RWPE2 (cell line): Measurements from ENCODE around the gene SLC15A1.

Experiments
- ATAC-seq: fragments of 200-7000 bp; cut with Tn5 transposase; 3 replicates; pipeline ENCODE4 v1.9.1; 2021; ENCODE audit warnings: low read depth
- DNase-seq: peaks from one replicate; pipeline ENCODE4 v3.0.0-alpha.2; 2020; ENCODE audit warnings: low spot score
- H3K27ac ChIP-seq: fragments of 450-650 bp; 2 replicates; pipeline ENCODE4 v1.5.1; 2017; ENCODE audit warnings: mild to moderate bottlenecking; ENCODE audit not compliant: poor library complexity, severe bottlenecking
- H3K27me3 ChIP-seq: fragments of 250-450 bp; sonication (Bioruptor Pico); 2 replicates; pipeline ENCODE4 v1.5.1; 2021; ENCODE audit warnings: mild to moderate bottlenecking, moderate library complexity; ENCODE audit not compliant: insufficient read depth, poor library complexity, severe bottlenecking
- H3K36me3 ChIP-seq: fragments of 250-450 bp; sonication (Bioruptor Pico); 2 replicates; pipeline ENCODE4 v1.5.1; 2020; ENCODE audit warnings: low read depth, mild to moderate bottlenecking, moderate library complexity
- H3K4me1 ChIP-seq: fragments of 250-450 bp; sonication (Bioruptor Pico); 2 replicates; pipeline ENCODE4 v1.5.1; 2021; ENCODE audit warnings: mild to moderate bottlenecking, moderate library complexity; ENCODE audit not compliant: insufficient read depth, poor library complexity, severe bottlenecking
- H3K4me3 ChIP-seq: fragments of 250-450 bp; sonication (Bioruptor Pico); 2 replicates; pipeline ENCODE4 v1.5.1; 2021; ENCODE audit warnings: mild to moderate bottlenecking, moderate library complexity; ENCODE audit not compliant: severe bottlenecking
- H3K9me3 ChIP-seq: fragments of 250-450 bp; sonication (Bioruptor Pico); 2 replicates; pipeline ENCODE4 v1.5.1; 2021; ENCODE audit warnings: mild to moderate bottlenecking, moderate library complexity; ENCODE audit not compliant: severe bottlenecking
- TF ChIP-seq, protein P1 (sequence below): fragments of 450-650 bp; IDR thresholded peaks from one replicate; pipeline ENCODE4 v1.5.1; 2017; ENCODE audit warnings: mild to moderate bottlenecking, moderate library complexity; ENCODE audit not compliant: poor library complexity, severe bottlenecking

Gene SLC15A1

DNA sequence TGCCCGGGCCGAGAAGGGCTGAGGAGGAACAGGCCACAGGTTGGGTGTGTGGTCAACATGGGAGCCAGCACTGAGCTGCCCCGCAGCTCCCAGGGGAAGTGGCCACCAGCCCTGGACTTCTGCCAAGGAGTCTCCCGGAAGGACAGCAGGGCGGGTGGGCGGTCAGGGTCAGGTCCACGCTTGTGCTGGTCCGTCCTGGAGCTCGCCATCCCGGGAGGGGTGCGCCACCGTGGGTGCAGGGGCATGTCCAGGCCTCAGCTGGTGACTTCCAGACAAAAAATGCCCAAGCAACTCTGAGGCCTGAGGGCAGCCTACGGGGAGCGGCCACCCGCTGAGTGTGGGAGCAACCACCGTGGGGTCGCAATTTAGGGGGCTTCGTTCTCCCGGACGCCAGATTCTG, 21.4 kb upstream of the SLC15A1 start:
- Histone ChIP-seq H3K4me3 (no peak overlapping the region), H3K27me3 (no peaks in the 10 kb centered on the region), H3K4me1 (no peaks in the 10 kb centered on the region), H3K9me3 (no peaks in the 10 kb centered on the region), H3K36me3 (no peaks in the 10 kb centered on the region), H3K27ac (no peak overlapping the region)
- DNase-seq (no peak), ATAC-seq (no peak)
- TF ChIP-seq, protein P1, sequence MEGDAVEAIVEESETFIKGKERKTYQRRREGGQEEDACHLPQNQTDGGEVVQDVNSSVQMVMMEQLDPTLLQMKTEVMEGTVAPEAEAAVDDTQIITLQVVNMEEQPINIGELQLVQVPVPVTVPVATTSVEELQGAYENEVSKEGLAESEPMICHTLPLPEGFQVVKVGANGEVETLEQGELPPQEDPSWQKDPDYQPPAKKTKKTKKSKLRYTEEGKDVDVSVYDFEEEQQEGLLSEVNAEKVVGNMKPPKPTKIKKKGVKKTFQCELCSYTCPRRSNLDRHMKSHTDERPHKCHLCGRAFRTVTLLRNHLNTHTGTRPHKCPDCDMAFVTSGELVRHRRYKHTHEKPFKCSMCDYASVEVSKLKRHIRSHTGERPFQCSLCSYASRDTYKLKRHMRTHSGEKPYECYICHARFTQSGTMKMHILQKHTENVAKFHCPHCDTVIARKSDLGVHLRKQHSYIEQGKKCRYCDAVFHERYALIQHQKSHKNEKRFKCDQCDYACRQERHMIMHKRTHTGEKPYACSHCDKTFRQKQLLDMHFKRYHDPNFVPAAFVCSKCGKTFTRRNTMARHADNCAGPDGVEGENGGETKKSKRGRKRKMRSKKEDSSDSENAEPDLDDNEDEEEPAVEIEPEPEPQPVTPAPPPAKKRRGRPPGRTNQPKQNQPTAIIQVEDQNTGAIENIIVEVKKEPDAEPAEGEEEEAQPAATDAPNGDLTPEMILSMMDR: no peak

DNA sequence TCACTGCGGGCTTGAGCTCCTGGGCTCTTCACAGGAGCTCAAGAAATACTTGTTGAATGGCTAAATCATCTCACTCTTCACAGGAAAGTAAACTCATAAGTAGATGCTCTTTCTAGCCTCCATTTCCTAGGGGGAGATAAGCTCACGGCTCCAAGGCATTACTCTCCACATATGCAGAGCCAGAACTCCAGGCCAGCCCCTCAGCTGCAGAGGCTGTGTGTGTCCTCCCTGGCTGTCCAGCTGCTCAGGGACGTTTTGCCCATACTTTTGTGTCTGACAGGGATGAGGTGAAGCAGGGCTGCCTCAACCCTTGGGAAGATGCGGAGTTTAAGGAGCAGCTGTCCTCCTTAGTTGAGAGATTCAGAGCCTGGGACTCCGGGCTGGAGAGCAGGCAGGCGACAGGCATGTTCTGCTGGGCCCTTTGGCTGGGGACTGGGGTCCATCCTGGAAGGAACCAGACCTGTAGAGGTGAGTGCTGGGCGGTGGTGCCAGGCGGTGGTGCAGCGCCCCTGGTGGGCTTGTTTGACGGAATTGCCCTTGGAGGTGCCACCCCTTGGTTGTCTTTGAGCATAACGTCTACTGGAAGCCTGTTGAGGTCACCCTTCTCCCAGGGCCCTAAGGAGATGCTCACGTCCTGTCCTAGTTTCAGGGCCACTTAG, 20.5 kb upstream of the SLC15A1 start:
- ATAC-seq: no peak
- Histone ChIP-seq H3K4me3 (no peak overlapping the region), H3K27ac (no peak overlapping the region), H3K9me3 (no peaks in the 10 kb centered on the region), H3K27me3 (no peaks in the 10 kb centered on the region), H3K36me3 (no peaks in the 10 kb centered on the region), H3K4me1 (no peaks in the 10 kb centered on the region)
- TF ChIP-seq, protein P1: no peak
- DNase-seq: no peak

DNA sequence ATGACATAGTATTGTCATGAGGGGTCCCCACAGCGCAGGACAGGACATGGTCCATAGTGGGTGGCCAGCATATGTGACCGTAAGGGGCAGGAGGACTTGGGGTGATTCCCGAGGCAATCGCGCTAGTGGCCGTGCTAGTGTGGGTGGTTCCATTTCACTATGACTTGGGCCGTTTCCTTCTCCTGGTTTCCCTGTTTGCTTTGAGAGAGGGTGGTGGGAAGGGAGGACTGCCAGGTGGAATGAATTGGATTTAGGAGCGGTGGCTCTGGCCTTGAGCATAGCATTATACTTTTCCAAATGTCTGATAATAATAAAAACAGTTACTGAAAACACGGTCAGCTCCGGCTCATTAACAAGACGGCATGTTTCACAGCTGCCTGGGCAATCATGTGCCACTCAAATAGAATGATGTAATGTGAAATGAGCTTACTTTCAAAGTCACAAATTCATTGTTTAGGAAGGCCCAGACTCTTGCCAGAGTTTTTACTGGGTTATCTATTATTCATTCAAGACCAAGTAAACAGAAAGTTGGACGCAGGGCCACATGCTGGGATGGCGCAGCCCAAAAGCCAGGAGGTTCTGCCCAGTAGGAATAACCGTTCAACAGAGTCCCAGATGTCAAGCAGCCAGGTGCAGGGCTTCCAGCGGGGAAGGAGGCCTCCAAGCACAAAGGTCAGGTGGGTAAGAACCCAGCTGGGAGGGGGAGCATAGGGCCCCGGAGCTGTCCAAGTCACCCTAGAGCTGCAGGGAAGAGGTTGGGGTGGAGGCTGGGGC, 19.6 kb upstream of the SLC15A1 start:
- TF ChIP-seq, protein P1: no peak
- Histone ChIP-seq H3K36me3 (no peaks in the 10 kb centered on the region), H3K4me1 (no peaks in the 10 kb centered on the region), H3K4me3 (no peak overlapping the region), H3K27me3 (no peaks in the 10 kb centered on the region), H3K9me3 (no peaks in the 10 kb centered on the region), H3K27ac (no peak overlapping the region)
- ATAC-seq: no peak
- DNase-seq: no peak

DNA sequence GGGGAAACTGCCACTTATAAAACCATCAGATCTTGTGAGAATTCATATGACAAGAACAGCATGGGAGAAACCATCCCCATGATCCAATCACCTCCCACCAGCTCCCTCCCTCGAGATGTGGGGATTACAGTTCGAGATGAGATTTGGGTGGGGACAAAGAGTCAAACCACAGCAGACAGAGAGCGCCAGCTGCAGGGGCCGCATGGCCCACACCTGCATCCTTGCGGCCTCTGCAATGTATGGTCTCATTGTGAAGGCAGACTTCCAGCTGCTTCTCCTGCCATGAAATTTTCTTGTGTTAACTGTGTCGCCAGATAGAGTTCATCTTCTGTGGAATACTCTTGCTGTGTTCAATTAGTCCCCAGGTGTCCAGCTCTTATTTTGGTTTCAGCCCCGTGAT, 17.3 kb upstream of the SLC15A1 start:
- Histone ChIP-seq H3K27ac (no peak overlapping the region), H3K4me3 (no peak overlapping the region), H3K27me3 (no peaks in the 10 kb centered on the region), H3K36me3 (no peaks in the 10 kb centered on the region), H3K4me1 (no peaks in the 10 kb centered on the region), H3K9me3 (no peaks in the 10 kb centered on the region)
- TF ChIP-seq, protein P1: no peak
- DNase-seq (no peak), ATAC-seq (no peak)

DNA sequence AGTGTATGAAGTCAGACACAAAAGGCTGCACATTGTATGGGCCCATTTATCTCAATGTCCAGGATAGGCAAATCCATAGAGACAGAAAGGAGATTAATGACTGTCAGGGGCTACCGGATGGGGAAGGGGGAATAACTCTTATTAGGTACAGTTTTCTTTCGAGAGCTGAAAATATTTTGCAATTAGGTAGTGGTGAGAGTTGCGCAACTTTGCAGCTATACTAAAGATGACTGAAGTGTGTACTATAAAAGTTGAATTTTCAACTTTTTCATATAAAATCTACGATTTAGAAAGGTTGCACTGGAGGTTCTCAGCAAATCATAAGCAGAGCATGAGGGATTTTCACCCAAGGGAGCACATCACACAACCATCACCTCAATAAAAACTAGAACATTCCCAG, 16.1 kb upstream of the SLC15A1 start:
- ATAC-seq: no peak

More for the DNA sequence above, 16.1 kb upstream of the SLC15A1 start:
- Histone ChIP-seq H3K9me3 (no peaks in the 10 kb centered on the region), H3K27ac (no peak overlapping the region), H3K27me3 (no peaks in the 10 kb centered on the region), H3K4me1 (no peaks in the 10 kb centered on the region), H3K4me3 (no peak overlapping the region), H3K36me3 (no peaks in the 10 kb centered on the region)
- DNase-seq: no peak
- TF ChIP-seq, protein P1: no peak
